HepG2 (cell line): ENCODE data around the gene TUBB8B. TPM values are rescaled to one million over a fixed set of nuclear protein-coding genes. Genes with fewer than 3 reads are reported as not detected.
"Not testable (repeated sequence)": the region's sequence is repeated elsewhere in the genome, so short reads cannot be mapped to it uniquely, and the experiment has no call there.

Source experiments
- ATAC-seq: fragments of 200-7000 bp; cut with Tn5 transposase; 3 replicates; pipeline ENCODE4 v1.9.1; 2020; ENCODE audit warnings: mild to moderate bottlenecking, moderate library complexity
- BruUV-seq: library from RNA; stranded (reverse); fragments of 400-500 nt; replicated peaks from 2 replicates; lab custom pipeline; 2021; lab: Mats Ljungman, UMichigan
- CTCF ChIA-PET: fragments of 300-600 bp; formaldehyde crosslinking; extraction: SDS; loops from one replicate; lab custom pipeline; 2021; ENCODE audit warnings: low total read pairs, inconsistent platforms, low intra/inter-chr PET ratio; lab: Yijun Ruan, JAX
- POLR2A ChIA-PET: fragments of 350-600 bp; sonication (Branson Sonifier 250); formaldehyde crosslinking; loops from one replicate; lab custom pipeline; 2020; ENCODE audit warnings: antibody characterized with exemption, inconsistent platforms; lab: Yijun Ruan, JAX
- DNase-seq: peaks from one replicate; pipeline ENCODE4 v3.0.0-alpha.2; 2015; ENCODE audit warnings: low spot score
- FAIRE-seq: peaks from 3 replicates; lab custom pipeline; 2011; peaks lifted over from hg19 to GRCh38; lab: Jason Lieb, UNC
- H2AFZ ChIP-seq: one replicate; pipeline ENCODE4 v1.6.1; 2011; ENCODE audit warnings: low read length, inconsistent platforms
- H3K27ac ChIP-seq: fragments of 300-600 bp; 3 replicates; pipeline ENCODE4 v1.8.0; 2011; ENCODE audit warnings: mixed run types, mild to moderate bottlenecking, mixed read lengths, low read length, inconsistent platforms; ENCODE audit not compliant: insufficient read depth; ENCODE audit errors: extremely low read length
- H3K27me3 ChIP-seq, 2 experiments: fragments of 200-600 bp in 1 of 2; 2 replicates in 1 of 2; 3 replicates in 1 of 2; pipeline versions ENCODE4 v1.6.0 to v1.8.0; 2011; ENCODE audit warnings: low read length in 2 of 2, mild to moderate bottlenecking in 2 of 2, moderate library complexity in 2 of 2, inconsistent platforms in 1 of 2; ENCODE audit not compliant: insufficient read depth in 2 of 2, control insufficient read depth in 1 of 2
- H3K36me3 ChIP-seq, 2 experiments: fragments of 200-600 bp in 1 of 2; replicated peaks in 1 of 2; 2 replicates in 1 of 2; 3 replicates in 1 of 2; pipeline versions ENCODE4 v1.5.1 to v1.8.0; 2011; ENCODE audit warnings: low read length in 2 of 2, inconsistent platforms in 1 of 2; ENCODE audit not compliant: insufficient read depth in 2 of 2, control insufficient read depth in 1 of 2
- H3K4me1 ChIP-seq: 2 replicates; pipeline ENCODE4 v1.5.1; 2012; ENCODE audit warnings: low read length, inconsistent platforms; ENCODE audit not compliant: insufficient read depth
- H3K4me2 ChIP-seq: 2 replicates; pipeline ENCODE4 v1.6.0; 2011; ENCODE audit warnings: low read depth, low read length, inconsistent platforms
- H3K4me3 ChIP-seq, 3 experiments: fragments of 200-600 bp in 1 of 3; sonication (generic), shearing (Covaris generic) in 1 of 3; replicated peaks in 1 of 3; 2 replicates each; pipeline ENCODE4 v1.5.1; 2011 to 2016; ENCODE audit warnings: low read length in 3 of 3, inconsistent platforms in 2 of 3, low read depth in 2 of 3, mild to moderate bottlenecking in 2 of 3, control low read depth in 1 of 3, mixed read lengths in 1 of 3; ENCODE audit not compliant: insufficient read depth in 1 of 3
- H3K79me2 ChIP-seq: one replicate; pipeline ENCODE4 v1.6.1; 2011; ENCODE audit warnings: low read length, inconsistent platforms; ENCODE audit not compliant: insufficient read depth
- H3K9ac ChIP-seq: 2 replicates; pipeline ENCODE4 v1.6.0; 2011; ENCODE audit warnings: mild to moderate bottlenecking, low read depth, low read length, inconsistent platforms; ENCODE audit not compliant: insufficient read depth
- H3K9me3 ChIP-seq: 2 replicates; pipeline ENCODE4 v1.5.1; 2012; ENCODE audit warnings: mild to moderate bottlenecking, low read length
- H4K20me1 ChIP-seq: 2 replicates; pipeline ENCODE4 v1.6.0; 2011; ENCODE audit warnings: inconsistent platforms, mild to moderate bottlenecking, low read length, moderate library complexity; ENCODE audit not compliant: insufficient read depth
- HNRNPK ChIP-seq: fragments of 200-400 bp; formaldehyde crosslinking; IDR thresholded peaks from 2 replicates; pipeline ENCODE4 v1.6.1; 2018; ENCODE audit warnings: low read length, low read depth, moderate library complexity, mild to moderate bottlenecking; ENCODE audit not compliant: poor library complexity, severe bottlenecking
- NR2F6 ChIP-seq, 2 experiments: IDR thresholded peaks; 2 replicates each; pipeline ENCODE4 v1.6.1; 2016; ENCODE audit warnings: antibody characterized with exemption in 1 of 2, mild to moderate bottlenecking in 1 of 2
- in situ Hi-C: cut with HindIII; loops from 2 replicates; pipeline ENCODE4 v1.10.0; 2017; ENCODE audit warnings: low pct_unique_long_range_greater_than_20kb; ENCODE audit not compliant: extremely low pct_ligation_motif_present
- intact Hi-C: fragments of 100-400 bp; cut with micrococcal nuclease; formaldehyde crosslinking; loops from one replicate; pipeline ENCODE4 v1.10.0; 2022; ENCODE audit not compliant: unreplicated experiment
- polyA plus RNA-seq, 8 experiments: library from polyadenylated mRNA; depleted of rRNA in 3 of 8; stranded (reverse) in 7 of 8; unstranded in 1 of 8; fragments of >200 nt; fragmentation: Illumina TruSeq in 4 of 8; extraction: Trizol in 4 of 8; gene quantifications; 2 replicates each; pipeline versions ENCODE4 v1.2.1 to v1.2.3, GENCODE V29; 2011 to 2016; ENCODE audit warnings: low read depth in 4 of 8, missing spikeins in 1 of 8, mixed read lengths in 1 of 8; ENCODE audit not compliant: insufficient read depth in 1 of 8
- small RNA-seq, 3 experiments: library from RNA; depleted of rRNA; stranded (forward); fragments of <200 nt; gene quantifications; one replicate each; pipeline ENCODE3, GENCODE V24; 2012; ENCODE audit warnings: low read depth in 2 of 3, low replicate concordance in 1 of 3; ENCODE audit not compliant: insufficient read length in 3 of 3, insufficient read depth in 2 of 3
- total RNA-seq, 5 experiments: library from RNA; depleted of rRNA; stranded (reverse); fragments of >200 nt; fragmentation: Illumina TruSeq; extraction: Trizol; gene quantifications; 2 replicates each; pipeline ENCODE4 v1.2.3, GENCODE V29; 2016; ENCODE audit warnings: low read depth in 1 of 5
- TF ChIP-seq, protein P1 (sequence below): sonication (generic); formaldehyde crosslinking; IDR thresholded peaks from 2 replicates; pipeline ENCODE4 v1.8.0; 2022; ENCODE audit warnings: mild to moderate bottlenecking, missing genetic modification reagents, moderate library complexity

Gene TUBB8B
- total and polyA plus RNA-seq, 2 of the 13 experiments (the other 11 are each of a cell fraction or from before 2014, with no cell fraction given), result 0.71 to 6.7 TPM

DNA sequence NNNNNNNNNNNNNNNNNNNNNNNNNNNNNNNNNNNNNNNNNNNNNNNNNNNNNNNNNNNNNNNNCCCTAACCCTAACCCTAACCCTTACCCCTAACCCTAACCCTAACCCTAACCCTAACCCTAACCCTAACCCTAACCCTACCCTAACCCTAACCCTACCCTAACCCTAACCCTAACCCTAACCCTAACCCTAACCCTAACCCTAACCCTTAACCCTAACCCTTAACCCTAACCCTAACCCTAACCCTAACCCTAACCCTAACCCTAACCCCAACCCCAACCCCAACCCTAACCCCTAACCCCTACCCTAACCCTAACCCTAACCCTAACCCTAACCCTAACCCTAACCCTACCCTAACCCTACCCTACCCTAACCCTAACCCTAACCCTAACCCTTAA is 39.5 kb downstream of the TUBB8B start:
- H2AFZ ChIP-seq; DNase-seq; H3K79me2 ChIP-seq; H4K20me1 ChIP-seq; in situ Hi-C loops; H3K4me1 ChIP-seq; H3K9me3 ChIP-seq; CTCF ChIA-PET; H3K4me3 ChIP-seq; H3K27ac ChIP-seq; ATAC-seq; POLR2A ChIA-PET; H3K27me3 ChIP-seq; H3K9ac ChIP-seq; BruUV-seq; intact Hi-C loops; H3K4me2 ChIP-seq; H3K36me3 ChIP-seq; FAIRE-seq; TF ChIP-seq NR2F6 (CRISPR knock-in tag; IDR thresholded peaks at IDR 0.05): not testable (repeated sequence)
- TF ChIP-seq, protein P1, sequence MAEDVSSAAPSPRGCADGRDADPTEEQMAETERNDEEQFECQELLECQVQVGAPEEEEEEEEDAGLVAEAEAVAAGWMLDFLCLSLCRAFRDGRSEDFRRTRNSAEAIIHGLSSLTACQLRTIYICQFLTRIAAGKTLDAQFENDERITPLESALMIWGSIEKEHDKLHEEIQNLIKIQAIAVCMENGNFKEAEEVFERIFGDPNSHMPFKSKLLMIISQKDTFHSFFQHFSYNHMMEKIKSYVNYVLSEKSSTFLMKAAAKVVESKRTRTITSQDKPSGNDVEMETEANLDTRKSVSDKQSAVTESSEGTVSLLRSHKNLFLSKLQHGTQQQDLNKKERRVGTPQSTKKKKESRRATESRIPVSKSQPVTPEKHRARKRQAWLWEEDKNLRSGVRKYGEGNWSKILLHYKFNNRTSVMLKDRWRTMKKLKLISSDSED (CRISPR knock-in tag), result peak; percentile 98
- TF ChIP-seq NR2F6 (IDR thresholded peaks at IDR 0.05) (0 out of 2 replicates have a peak, but pooled peaks have one; percentile 24), HNRNPK (peak; percentile 28)

Small RNA genes lying within 50 kb of the gene (small RNA-seq; reads per million reads assigned to genes)
- 0 reads per million in 3 experiments for gene AP001005.2

Other genes with a start within 250 kb of the TUBB8B start
- 16.6 and 57.4 TPM in 2 replicates for gene USP14, start 108.9 kb upstream of the TUBB8B start, total RNA-seq (2016; rRNA removed; fragmentation: Illumina TruSeq; extraction: Trizol)
- gene USP14, start 108.9 kb upstream of the TUBB8B start, polyA plus RNA-seq (2011; rRNA removed), result 10.7 and 14.7 TPM in 2 replicates
- gene THOC1, start 218.4 kb upstream of the TUBB8B start, total RNA-seq (2016; rRNA removed; fragmentation: Illumina TruSeq; extraction: Trizol), result 47.3 and 56.7 TPM in 2 replicates
- gene THOC1, start 218.4 kb upstream of the TUBB8B start, polyA plus RNA-seq (2011; rRNA removed), result 31.3 and 40.6 TPM in 2 replicates